GM18909 (cell line): ENCODE data around the gene SERPINF2.
"Not testable (repeated sequence)": the region's sequence is repeated elsewhere in the genome, so short reads cannot be mapped to it uniquely, and the experiment has no call there.

Experiments used
- ATAC-seq: cut with Tn5 transposase; IDR thresholded peaks from one replicate; pipeline ENCODE4 v1.9.1; 2021; ENCODE audit warnings: mild to moderate bottlenecking; ENCODE audit not compliant: unreplicated experiment, poor library complexity

SERPINF2 gene

GRCh38 chr17:1732833-1733321, 9.8 kb upstream of the SERPINF2 start:
- ATAC-seq, result no peak

- ATAC-seq, result no peak
Observed at GRCh38 chr17:1733759-1734158, 8.9 kb upstream of the SERPINF2 start.

GRCh38 chr17:1735418-1735817, 7.3 kb upstream of the SERPINF2 start:
- ATAC-seq, result no peak

GRCh38 chr17:1735834-1736347, 6.8 kb upstream of the SERPINF2 start:
- ATAC-seq, result no peak

GRCh38 chr17:1736348-1737281, 6.1 kb upstream of the SERPINF2 start:
- ATAC-seq, result no peak

- no peak for ATAC-seq
Observed at GRCh38 chr17:1737531-1738291, 5.0 kb upstream of the SERPINF2 start.

GRCh38 chr17:1741899-1742298, 772 bp upstream of the SERPINF2 start:
- not testable (repeated sequence) for ATAC-seq

GRCh38 chr17:1743088-1743439, 393 bp downstream of the SERPINF2 start:
- ATAC-seq, result no peak

- no peak for ATAC-seq
Observed at GRCh38 chr17:1744551-1745512, 2.2 kb downstream of the SERPINF2 start.

GRCh38 chr17:1745513-1746020, 2.9 kb downstream of the SERPINF2 start:
- no peak for ATAC-seq

GRCh38 chr17:1746975-1747543, 4.4 kb downstream of the SERPINF2 start:
- ATAC-seq, result no peak

GRCh38 chr17:1750628-1751027, 8.0 kb downstream of the SERPINF2 start:
- ATAC-seq, result no peak

- ATAC-seq, result no peak
Observed at GRCh38 chr17:1752425-1753262, 10.0 kb downstream of the SERPINF2 start.

- no peak for ATAC-seq
Observed at GRCh38 chr17:1753767-1754429, 11.2 kb downstream of the SERPINF2 start.

GRCh38 chr17:1754430-1755112, 11.9 kb downstream of the SERPINF2 start:
- no peak for ATAC-seq

GRCh38 chr17:1755252-1755826, 12.7 kb downstream of the SERPINF2 start:
- no peak for ATAC-seq

GRCh38 chr17:1755827-1756262, 13.2 kb downstream of the SERPINF2 start:
- no peak for ATAC-seq
